HEK293T (cell line): ENCODE measurements around the gene ASPG.

Experiments
- BHLHE40 ChIP-seq: fragments of 450-650 bp; IDR thresholded peaks from 2 replicates; pipeline ENCODE4 v1.6.1; 2016; ENCODE audit warnings: mild to moderate bottlenecking, moderate library complexity, borderline replicate concordance
- FOXM1 ChIP-seq: fragments of 450-650 bp; IDR thresholded peaks from 2 replicates; pipeline ENCODE4 v1.6.1; 2017; ENCODE audit warnings: mild to moderate bottlenecking, borderline replicate concordance
- SUZ12 ChIP-seq: fragments of 450-650 bp; IDR thresholded peaks from 2 replicates; pipeline ENCODE4 v1.6.1; 2016; ENCODE audit warnings: mild to moderate bottlenecking
- ZNF384 ChIP-seq: fragments of 450-650 bp; IDR thresholded peaks from 2 replicates; pipeline ENCODE4 v1.6.1; 2016

- TF ChIP-seq FOXM1 (no peak), SUZ12 (no peak), ZNF384 (no peak), BHLHE40 (no peak)
Measured at GRCh38 chr14:104109731-104110361, 24.3 kb downstream of the ASPG start.
